ENCODE results near the gene APBA2. TPM values are rescaled to one million over a fixed set of nuclear protein-coding genes. Genes with fewer than 3 reads are reported as not detected.

The APBA2 gene
- total RNA-seq, 1 donor from 2014 or later: 3.8 TPM

- ATAC-seq: no peak
Observed at GRCh38 chr15:28904003-28904402, 18.2 kb downstream of the APBA2 start.

GRCh38 chr15:28904541-28905315 is 19.0 kb downstream of the APBA2 start:
- H3K27me3 ChIP-seq (ENCODE audit: low read depth): no peaks in the 10 kb centered on the region
- no peaks in the 10 kb centered on the region for H3K9me3 ChIP-seq
- intact Hi-C loops (cut with DNase I): no loop called here
- DNase-seq (no peak), ATAC-seq (no peak)
- no peak overlapping the region for H3K27ac ChIP-seq
- no peaks in the 10 kb centered on the region for H3K36me3 ChIP-seq
- no peak overlapping the region for H3K4me3 ChIP-seq
- no peak for TF ChIP-seq CTCF (IDR thresholded peaks at IDR 0.05)
- no peaks in the 10 kb centered on the region for H3K4me1 ChIP-seq

More at GRCh38 chr15:28904003-28904402, 18.2 kb downstream of the APBA2 start:
- no peak overlapping the region for H3K27ac ChIP-seq
- TF ChIP-seq CTCF (IDR thresholded peaks at IDR 0.05): no peak
- H3K4me3 ChIP-seq: no peak overlapping the region
- H3K36me3 ChIP-seq: no peaks in the 10 kb centered on the region
- no peaks in the 10 kb centered on the region for H3K9me3 ChIP-seq
- H3K27me3 ChIP-seq (ENCODE audit: low read depth): no peaks in the 10 kb centered on the region
- no peak for DNase-seq
- intact Hi-C loops (cut with DNase I): no loop called here
- no peaks in the 10 kb centered on the region for H3K4me1 ChIP-seq

- Histone ChIP-seq H3K4me3 (no peak overlapping the region), H3K9me3 (no peaks in the 10 kb centered on the region), H3K27ac (no peak overlapping the region), H3K36me3 (no peaks in the 10 kb centered on the region), H3K4me1 (no peaks in the 10 kb centered on the region), H3K27me3 (ENCODE audit: low read depth) (no peaks in the 10 kb centered on the region)
- ATAC-seq: no peak
- intact Hi-C loops (cut with DNase I): no loop called here
- TF ChIP-seq CTCF (IDR thresholded peaks at IDR 0.05): no peak
- peak; percentile 15 for DNase-seq
Observed at GRCh38 chr15:28907338-28907960, 21.7 kb downstream of the APBA2 start.

DNA sequence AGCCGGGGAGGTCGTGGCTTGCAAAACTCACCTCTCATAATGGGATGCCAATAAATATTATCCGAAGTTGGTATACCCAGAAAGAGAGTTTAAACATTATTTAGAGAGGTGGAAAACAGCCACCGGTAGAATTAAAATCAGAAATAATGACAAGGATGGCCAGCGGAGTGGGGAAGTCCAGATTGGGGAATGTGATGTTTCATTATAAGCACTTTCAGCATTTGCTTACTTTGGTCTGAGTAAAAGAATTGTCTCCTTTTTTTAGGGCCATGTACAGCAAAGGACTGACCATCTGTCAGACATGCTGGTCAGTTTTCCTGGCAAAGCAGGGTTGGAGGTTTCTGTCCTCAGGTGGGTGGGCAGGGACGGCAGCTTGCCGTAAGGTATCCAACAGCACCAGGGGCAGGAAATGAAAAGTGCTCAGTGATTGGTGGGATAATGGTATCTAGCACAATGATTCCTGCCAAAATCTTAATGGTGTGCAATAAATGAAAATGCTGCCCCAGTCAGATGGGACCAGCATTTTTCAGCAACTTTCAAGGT is 24.3 kb downstream of the APBA2 start:
- Histone ChIP-seq H3K4me3 (no peak overlapping the region), H3K9me3 (no peaks in the 10 kb centered on the region), H3K4me1 (no peaks in the 10 kb centered on the region), H3K27ac (no peak overlapping the region), H3K36me3 (no peaks in the 10 kb centered on the region), H3K27me3 (ENCODE audit: low read depth) (no peaks in the 10 kb centered on the region)
- intact Hi-C loops (cut with DNase I): no loop called here
- no peak for DNase-seq
- no peak for TF ChIP-seq CTCF (IDR thresholded peaks at IDR 0.05)
- ATAC-seq: no peak

- intact Hi-C loops (cut with DNase I): no loop called here
Observed at GRCh38 chr15:28911310-28911931, 25.6 kb downstream of the APBA2 start.

More at GRCh38 chr15:28911310-28911931, 25.6 kb downstream of the APBA2 start:
- ATAC-seq: no peak
- Histone ChIP-seq H3K36me3 (no peaks in the 10 kb centered on the region), H3K27ac (no peak overlapping the region), H3K9me3 (no peaks in the 10 kb centered on the region), H3K4me1 (no peaks in the 10 kb centered on the region), H3K27me3 (ENCODE audit: low read depth) (no peaks in the 10 kb centered on the region), H3K4me3 (no peak overlapping the region)
- no peak for TF ChIP-seq CTCF (IDR thresholded peaks at IDR 0.05)
- peak; percentile 21 for DNase-seq

Data from lower lobe of right lung (tissue), 2 donors.